Measurements from ENCODE around the gene TNNC1.

DNA sequence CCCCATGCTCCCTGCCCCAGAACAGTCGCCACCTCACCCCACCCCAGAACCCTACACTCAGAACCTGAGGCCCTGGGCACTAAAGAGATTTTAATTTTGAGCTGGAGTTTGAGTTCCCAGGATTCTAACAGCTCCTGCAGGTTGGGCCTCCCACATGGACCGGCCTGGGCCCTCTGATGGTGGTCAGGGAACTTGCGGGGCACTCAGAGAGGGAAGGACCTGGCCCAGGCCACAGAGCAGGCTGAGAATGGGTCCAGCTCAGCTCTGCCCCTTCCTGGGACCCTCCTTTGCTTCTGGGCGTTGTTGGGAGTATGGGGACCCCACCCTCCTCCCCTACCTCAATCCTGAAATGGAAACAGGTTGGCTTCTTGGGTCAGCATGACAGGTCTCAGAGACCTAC, 7.8 kb downstream of the TNNC1 start:
- TF ChIP-seq, protein P1, sequence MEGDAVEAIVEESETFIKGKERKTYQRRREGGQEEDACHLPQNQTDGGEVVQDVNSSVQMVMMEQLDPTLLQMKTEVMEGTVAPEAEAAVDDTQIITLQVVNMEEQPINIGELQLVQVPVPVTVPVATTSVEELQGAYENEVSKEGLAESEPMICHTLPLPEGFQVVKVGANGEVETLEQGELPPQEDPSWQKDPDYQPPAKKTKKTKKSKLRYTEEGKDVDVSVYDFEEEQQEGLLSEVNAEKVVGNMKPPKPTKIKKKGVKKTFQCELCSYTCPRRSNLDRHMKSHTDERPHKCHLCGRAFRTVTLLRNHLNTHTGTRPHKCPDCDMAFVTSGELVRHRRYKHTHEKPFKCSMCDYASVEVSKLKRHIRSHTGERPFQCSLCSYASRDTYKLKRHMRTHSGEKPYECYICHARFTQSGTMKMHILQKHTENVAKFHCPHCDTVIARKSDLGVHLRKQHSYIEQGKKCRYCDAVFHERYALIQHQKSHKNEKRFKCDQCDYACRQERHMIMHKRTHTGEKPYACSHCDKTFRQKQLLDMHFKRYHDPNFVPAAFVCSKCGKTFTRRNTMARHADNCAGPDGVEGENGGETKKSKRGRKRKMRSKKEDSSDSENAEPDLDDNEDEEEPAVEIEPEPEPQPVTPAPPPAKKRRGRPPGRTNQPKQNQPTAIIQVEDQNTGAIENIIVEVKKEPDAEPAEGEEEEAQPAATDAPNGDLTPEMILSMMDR (IDR thresholded peaks at IDR 0.05): no peak
- no peak for TF ChIP-seq POLR2A (IDR thresholded peaks at IDR 0.05; ENCODE audit: low read depth)
- no peak for TF ChIP-seq EP300 (IDR thresholded peaks at IDR 0.05)
